Left kidney (tissue), 2 donors: ENCODE measurements around the gene GALM. TPM values are rescaled to one million over a fixed set of nuclear protein-coding genes. Genes with fewer than 3 reads are reported as not detected.

ENCODE experiments used
- DNase-seq: peaks from one replicate; pipeline ENCODE4 v3.0.0-alpha.2; 2013
- polyA plus RNA-seq: library from polyadenylated mRNA; unstranded; fragments of 120-200 nt; gene quantifications from one replicate; pipeline ENCODE4 v1.2.1, GENCODE V29; 2013; ENCODE audit not compliant: insufficient read length

GALM gene
- polyA plus RNA-seq, 1 donor: 56.4 TPM

GRCh38 chr2:38765551-38765950 is 99.6 kb downstream of the GALM start:
- DNase-seq: no peak

GRCh38 chr2:38771632-38772031 is 105.7 kb downstream of the GALM start:
- no peak for DNase-seq

DNA sequence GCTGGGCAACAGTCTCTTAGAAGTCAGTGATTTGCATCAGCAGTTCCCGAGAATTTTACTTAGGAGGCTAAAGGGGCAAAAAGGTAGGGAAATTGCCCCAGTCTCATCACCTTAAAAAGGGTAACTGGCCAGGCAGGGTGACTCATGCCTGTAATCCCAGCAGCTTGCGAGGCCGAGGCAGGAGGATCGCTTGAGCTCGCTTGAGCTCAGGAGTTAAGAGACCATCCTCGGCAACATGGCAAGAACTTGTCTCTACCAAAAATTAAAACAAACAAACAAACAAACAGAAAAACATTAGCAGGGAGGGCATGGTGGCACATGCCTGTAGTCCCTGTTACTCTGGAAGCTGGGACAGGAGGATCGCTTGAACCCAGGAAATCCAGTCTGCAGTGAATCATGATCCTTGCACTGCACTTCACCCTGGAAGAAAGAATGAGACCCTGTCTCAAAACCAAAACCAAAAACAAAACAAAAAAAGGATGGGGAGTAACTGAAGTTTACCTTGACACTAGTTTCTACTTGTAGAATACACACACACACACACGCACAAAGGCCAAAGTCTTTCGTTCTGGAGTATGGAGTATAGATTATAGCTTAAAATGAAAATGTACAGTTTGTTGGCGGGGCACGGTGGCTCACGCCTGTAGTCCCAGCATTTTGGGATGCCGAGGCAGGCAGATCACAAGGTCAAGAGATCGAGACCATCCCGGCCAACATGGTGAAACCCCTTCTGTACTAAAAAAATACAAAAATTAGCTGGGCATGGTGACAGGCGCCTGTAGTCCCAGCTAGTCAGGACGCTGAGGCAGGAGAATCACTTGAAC is 109.4 kb downstream of the GALM start:
- no peak for DNase-seq

DNA sequence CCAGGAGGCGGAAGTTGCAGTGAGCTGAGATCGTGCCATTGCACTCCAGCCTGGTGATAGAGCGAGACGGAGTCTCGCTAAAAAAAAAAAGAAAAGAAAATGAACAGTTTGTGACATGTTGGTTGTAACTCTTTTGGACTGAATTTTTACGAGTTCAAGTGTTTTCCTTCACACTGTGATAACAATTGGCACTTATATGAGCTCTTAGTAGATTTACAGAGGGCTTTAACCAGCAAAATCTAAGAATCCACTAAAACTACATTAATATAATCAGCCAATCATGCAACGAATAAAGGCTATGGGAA is 110.0 kb downstream of the GALM start:
- no peak for DNase-seq

DNA sequence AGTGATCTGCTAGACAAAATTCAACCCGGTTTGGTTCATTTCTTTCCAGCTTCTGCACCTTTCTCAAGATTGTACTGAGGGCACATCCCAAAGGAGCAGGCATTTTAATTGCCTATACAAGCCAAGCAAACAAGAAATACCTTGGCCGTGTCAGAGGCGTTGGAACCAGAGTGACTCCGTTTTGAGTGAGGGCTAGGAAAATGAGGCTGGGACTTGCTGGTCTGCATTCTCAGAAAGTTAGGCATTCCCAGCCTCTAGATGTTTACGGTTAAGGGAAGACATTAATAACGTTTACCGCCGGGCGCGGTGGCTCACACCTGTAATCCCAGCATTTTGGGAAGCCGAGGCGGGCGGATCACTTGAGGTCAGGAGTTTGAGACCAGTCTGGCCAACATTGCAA is 110.6 kb downstream of the GALM start:
- no peak for DNase-seq

DNA sequence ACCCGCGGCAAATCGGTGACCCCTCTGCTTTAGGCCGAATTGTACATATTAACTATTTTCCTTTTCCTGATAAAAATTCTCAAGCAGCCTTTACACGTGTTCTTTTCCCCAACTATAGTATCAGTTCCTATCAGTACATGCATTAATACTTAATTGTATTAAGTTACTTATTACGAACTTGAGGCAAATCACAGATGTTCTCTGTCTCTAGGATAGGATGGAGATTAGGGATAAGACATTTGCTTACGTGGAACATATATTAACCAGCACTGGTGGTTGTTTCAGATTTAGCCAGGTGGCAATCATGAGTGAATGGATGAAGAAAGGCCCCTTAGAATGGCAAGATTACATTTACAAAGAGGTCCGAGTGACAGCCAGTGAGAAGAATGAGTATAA is 112.8 kb downstream of the GALM start:
- DNase-seq: no peak

- no peak for DNase-seq
These were observed 117.7 kb downstream of the GALM start for GRCh38 chr2:38783586-38783985.

Other genes with a start within 250 kb of the GALM start
- 78.5 TPM for gene HNRNPLL, start 63.2 kb upstream of the GALM start, polyA plus RNA-seq
- 256 TPM for gene SRSF7, start 85.2 kb downstream of the GALM start, polyA plus RNA-seq
- 20.4 TPM for gene GEMIN6, start 112.1 kb downstream of the GALM start, polyA plus RNA-seq
- 59.9 TPM for gene DHX57, start 209.8 kb downstream of the GALM start, polyA plus RNA-seq
- gene MORN2, start 209.9 kb downstream of the GALM start, polyA plus RNA-seq: 50.5 TPM
- gene ARHGEF33, start 223.8 kb downstream of the GALM start, polyA plus RNA-seq: 3.4 TPM